Measurements from ENCODE around the gene PABPN1.
A peak's percentile ranks its signal among the peaks of the same experiment; 100 is the strongest.

The PABPN1 gene

GRCh38 chr14:23364164-23365035 is 43.1 kb downstream of the PABPN1 start:
- H3K4me3 ChIP-seq (ENCODE audit: low read length), result peak overlapping the region; percentile 56
- H3K36me3 ChIP-seq (ENCODE audit: control insufficient read depth, insufficient read depth, low read length, severe bottlenecking), result no peaks in the 10 kb centered on the region
- H3K27me3 ChIP-seq (replicated peaks; ENCODE audit: control insufficient read depth, insufficient read depth, low read length), result peaks cover 24% of the 10 kb centered on the region
- H3K9ac ChIP-seq (ENCODE audit: low read length), result peak overlapping the region; percentile 75
- no peaks in the 10 kb centered on the region for H3K4me1 ChIP-seq (ENCODE audit: control insufficient read depth, insufficient read depth, low read length)
- DNase-seq (ENCODE audit: low read depth), result peak; percentile 73
- no peaks in the 10 kb centered on the region for H3K9me3 ChIP-seq (ENCODE audit: control insufficient read depth, low read length)

DNA sequence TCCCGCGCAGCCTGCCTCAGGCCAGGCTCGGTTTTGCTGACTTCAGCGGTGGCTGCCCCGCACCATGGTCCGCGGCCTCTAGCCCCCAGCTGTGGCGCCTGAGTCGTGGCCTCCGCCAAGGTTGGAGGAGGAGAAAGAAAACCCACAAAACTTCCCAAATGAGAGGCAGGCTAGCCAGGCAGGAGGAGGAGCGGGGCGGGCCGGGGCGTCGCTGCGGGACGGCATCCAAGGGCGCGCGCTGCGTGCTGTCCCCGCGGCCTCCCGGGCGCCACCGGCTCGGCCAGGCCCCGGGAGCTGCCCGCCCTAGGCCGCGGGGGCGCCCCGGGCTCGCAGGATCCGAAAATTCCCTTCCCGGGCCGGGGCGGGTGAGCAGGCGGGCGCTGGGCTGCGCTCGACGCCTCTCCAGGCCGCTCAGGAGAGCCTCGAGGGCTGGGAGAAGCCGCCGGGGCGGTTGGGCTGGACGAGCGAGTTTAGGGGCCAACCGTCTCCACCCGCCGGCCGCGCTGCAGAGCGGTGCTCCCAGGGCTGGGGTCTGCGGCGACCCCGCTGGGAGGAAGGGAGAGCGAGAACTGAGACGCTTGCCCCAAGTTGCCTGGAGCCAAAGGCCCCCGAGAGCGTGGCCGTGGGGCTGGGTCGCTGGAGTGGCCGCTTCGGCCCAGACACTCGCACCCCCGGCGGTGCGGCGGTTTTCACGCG is 43.9 kb downstream of the PABPN1 start, which contains the start of gene EFS:
Gene EFS (minus strand): TSS at position 137 of the 696 bp plus-strand sequence. CDS start 147 bp downstream, outside the sequence.
- Histone ChIP-seq H3K36me3 (ENCODE audit: control insufficient read depth, insufficient read depth, low read length, severe bottlenecking) (no peaks in the 10 kb centered on the region), H3K27me3 (replicated peaks; ENCODE audit: control insufficient read depth, insufficient read depth, low read length) (peaks cover 27% of the 10 kb centered on the region), H3K9ac (ENCODE audit: low read length) (peak within 1 kb of the TSS; percentile 75), H3K9me3 (ENCODE audit: control insufficient read depth, low read length) (no peaks in the 10 kb centered on the region), H3K4me1 (ENCODE audit: control insufficient read depth, insufficient read depth, low read length) (no peaks in the 10 kb centered on the region), H3K4me3 (ENCODE audit: low read length) (peak within 1 kb of the TSS; percentile 56)
- DNase-seq (ENCODE audit: low read depth), result peak; percentile 71

DNA sequence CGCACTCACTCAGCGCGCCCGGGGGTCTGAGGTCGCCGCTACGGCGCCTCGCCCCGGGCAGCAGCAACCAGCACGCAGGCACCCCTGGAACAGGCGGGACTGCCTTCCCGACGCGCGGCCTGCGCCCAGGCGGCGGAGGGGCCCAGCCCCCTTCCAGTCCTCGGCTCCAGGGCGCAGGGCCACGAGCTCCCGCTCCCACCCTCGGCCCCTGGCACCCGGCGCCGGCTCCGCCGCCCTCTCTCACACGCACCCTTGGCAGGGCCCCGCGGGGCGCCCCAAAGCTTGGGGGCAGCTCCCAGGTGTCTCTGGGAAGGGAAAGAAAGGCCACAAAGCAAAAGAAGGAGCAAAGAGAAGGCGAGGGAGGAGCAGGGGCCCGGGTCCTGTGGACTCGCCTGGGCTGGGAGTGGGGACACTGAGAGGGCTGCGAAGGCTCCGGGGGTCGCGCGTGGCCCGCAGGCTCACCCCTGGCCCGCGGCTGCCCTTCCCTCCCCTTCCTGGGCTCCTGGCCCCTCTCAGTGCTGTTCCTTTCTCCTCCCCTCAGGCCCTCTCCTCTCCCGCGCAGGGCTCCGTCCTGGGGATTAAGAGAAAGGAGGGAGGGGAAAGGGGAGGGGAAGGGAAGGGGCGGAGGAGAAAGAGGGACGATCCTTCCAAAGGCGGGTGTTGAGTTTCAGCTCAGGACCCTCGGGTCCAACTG is 44.6 kb downstream of the PABPN1 start:
- Histone ChIP-seq H3K9me3 (ENCODE audit: control insufficient read depth, low read length) (no peaks in the 10 kb centered on the region), H3K4me1 (ENCODE audit: control insufficient read depth, insufficient read depth, low read length) (no peaks in the 10 kb centered on the region), H3K36me3 (ENCODE audit: control insufficient read depth, insufficient read depth, low read length, severe bottlenecking) (no peaks in the 10 kb centered on the region), H3K27me3 (replicated peaks; ENCODE audit: control insufficient read depth, insufficient read depth, low read length) (peaks cover 34% of the 10 kb centered on the region), H3K4me3 (ENCODE audit: low read length) (peak overlapping the region; percentile 48), H3K9ac (ENCODE audit: low read length) (peak overlapping the region; percentile 59)
- DNase-seq (ENCODE audit: low read depth), result peak; percentile 90

DNA sequence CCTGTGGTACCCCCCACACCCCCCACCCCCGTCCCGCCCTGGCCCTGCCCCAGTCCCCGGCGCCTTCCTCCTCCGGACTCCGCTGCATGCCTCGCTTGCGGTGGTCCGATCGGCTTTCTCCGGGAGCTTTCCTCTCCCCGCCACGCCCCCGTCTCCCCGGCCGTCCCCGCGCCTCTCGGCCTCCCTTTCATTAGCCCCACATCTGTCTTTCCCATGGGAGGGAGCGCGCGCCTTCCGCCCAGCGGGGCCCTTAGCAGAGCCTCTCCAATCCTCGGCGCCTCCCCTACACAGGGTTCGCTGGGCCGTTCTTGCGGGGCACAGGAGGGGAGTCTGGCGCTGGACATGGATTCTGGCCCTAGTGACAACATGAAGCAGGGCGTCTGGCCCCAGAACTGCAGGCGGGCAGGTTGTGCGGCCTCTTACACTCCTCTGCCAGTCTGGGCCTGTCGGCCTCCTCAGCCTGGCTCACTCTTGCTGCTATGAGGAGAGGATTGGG is 45.2 kb downstream of the PABPN1 start:
- Histone ChIP-seq H3K27me3 (replicated peaks; ENCODE audit: control insufficient read depth, insufficient read depth, low read length) (peaks cover 34% of the 10 kb centered on the region), H3K9me3 (ENCODE audit: control insufficient read depth, low read length) (no peaks in the 10 kb centered on the region), H3K9ac (ENCODE audit: low read length) (no peak overlapping the region), H3K4me1 (ENCODE audit: control insufficient read depth, insufficient read depth, low read length) (no peaks in the 10 kb centered on the region), H3K36me3 (ENCODE audit: control insufficient read depth, insufficient read depth, low read length, severe bottlenecking) (no peaks in the 10 kb centered on the region), H3K4me3 (ENCODE audit: low read length) (no peak overlapping the region)
- DNase-seq (ENCODE audit: low read depth), result peak; percentile 95

DNA sequence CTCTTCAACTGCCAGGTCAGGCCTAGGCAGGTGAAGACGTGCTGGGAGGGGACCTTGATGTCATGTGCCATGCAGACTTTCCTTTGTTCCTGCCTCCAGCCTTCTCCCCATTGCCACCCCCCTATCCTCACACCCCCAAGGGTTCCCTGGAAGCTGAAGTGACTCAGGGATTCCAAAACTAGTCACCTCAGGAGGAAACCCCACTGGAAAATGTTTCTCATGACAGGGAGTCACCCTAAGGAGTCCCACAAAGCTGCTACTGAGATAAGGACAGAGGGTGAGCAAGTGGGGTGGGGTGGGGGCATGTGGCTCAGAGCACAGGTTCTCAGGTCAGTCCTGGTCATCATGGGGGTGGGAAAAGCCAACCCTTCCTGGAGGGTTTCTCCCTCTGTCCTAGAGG is 49.0 kb downstream of the PABPN1 start:
- no peaks in the 10 kb centered on the region for H3K4me1 ChIP-seq (ENCODE audit: control insufficient read depth, insufficient read depth, low read length)
- DNase-seq (ENCODE audit: low read depth), result no peak
- peaks cover 36% of the 10 kb centered on the region for H3K27me3 ChIP-seq (replicated peaks; ENCODE audit: control insufficient read depth, insufficient read depth, low read length)
- no peak overlapping the region for H3K4me3 ChIP-seq (ENCODE audit: low read length)
- no peaks in the 10 kb centered on the region for H3K36me3 ChIP-seq (ENCODE audit: control insufficient read depth, insufficient read depth, low read length, severe bottlenecking)
- no peaks in the 10 kb centered on the region for H3K9me3 ChIP-seq (ENCODE audit: control insufficient read depth, low read length)
- H3K9ac ChIP-seq (ENCODE audit: low read length), result no peak overlapping the region

DNA sequence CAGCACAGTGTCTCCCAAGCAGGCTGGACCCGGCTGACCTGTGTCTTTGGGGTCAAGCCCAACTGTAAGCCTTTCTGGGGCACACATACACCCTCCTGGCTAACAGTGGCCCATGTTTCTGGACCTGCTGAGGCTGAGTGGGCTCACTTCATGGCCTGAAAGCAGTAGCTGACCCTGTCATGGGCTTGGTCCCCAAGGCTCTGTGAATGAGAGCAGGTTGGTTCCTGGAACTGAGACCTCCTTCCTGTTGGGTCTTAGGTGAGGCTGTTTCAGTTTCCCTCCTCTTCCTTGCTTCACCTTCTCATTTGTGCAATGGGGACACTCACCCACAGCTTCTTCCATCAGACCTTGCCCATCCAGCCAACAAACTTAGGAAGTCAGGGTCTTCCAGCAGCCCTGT is 50.6 kb downstream of the PABPN1 start:
- no peak overlapping the region for H3K4me3 ChIP-seq (ENCODE audit: low read length)
- H3K36me3 ChIP-seq (ENCODE audit: control insufficient read depth, insufficient read depth, low read length, severe bottlenecking), result no peaks in the 10 kb centered on the region
- no peak overlapping the region for H3K9ac ChIP-seq (ENCODE audit: low read length)
- no peak for DNase-seq (ENCODE audit: low read depth)
- peaks cover 49% of the 10 kb centered on the region for H3K27me3 ChIP-seq (replicated peaks; ENCODE audit: control insufficient read depth, insufficient read depth, low read length)
- H3K4me1 ChIP-seq (ENCODE audit: control insufficient read depth, insufficient read depth, low read length), result no peaks in the 10 kb centered on the region
- H3K9me3 ChIP-seq (ENCODE audit: control insufficient read depth, low read length), result no peaks in the 10 kb centered on the region

DNA sequence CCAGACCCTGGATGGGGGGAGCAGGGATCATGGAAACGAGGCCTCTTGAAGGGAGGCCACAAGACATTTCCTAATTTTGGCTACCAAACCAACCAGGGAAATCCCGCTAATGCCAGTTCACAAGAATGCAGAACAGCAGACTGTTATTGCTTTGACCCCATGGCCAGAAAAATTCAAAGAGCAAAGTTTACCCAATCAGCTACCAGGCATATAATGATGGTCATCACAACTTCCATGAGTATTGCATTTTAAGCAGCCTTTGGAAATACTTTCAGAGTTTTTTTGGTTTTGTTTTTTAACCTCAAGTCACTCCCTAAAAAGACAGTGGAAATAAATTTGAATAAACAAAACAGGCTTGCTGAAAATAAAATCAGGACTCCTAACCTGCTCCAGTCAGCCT is 51.3 kb downstream of the PABPN1 start, which contains the start of gene IL25:
Gene IL25 (plus strand): TSS at position 301 of the 400 bp plus-strand sequence.
- no peak for DNase-seq (ENCODE audit: low read depth)
- Histone ChIP-seq H3K4me3 (ENCODE audit: low read length) (no peak within 1 kb of the TSS), H3K9me3 (ENCODE audit: control insufficient read depth, low read length) (no peaks in the 10 kb centered on the region), H3K36me3 (ENCODE audit: control insufficient read depth, insufficient read depth, low read length, severe bottlenecking) (no peaks in the 10 kb centered on the region), H3K27me3 (replicated peaks; ENCODE audit: control insufficient read depth, insufficient read depth, low read length) (peaks cover 51% of the 10 kb centered on the region), H3K4me1 (ENCODE audit: control insufficient read depth, insufficient read depth, low read length) (no peaks in the 10 kb centered on the region), H3K9ac (ENCODE audit: low read length) (no peak within 1 kb of the TSS)

DNA sequence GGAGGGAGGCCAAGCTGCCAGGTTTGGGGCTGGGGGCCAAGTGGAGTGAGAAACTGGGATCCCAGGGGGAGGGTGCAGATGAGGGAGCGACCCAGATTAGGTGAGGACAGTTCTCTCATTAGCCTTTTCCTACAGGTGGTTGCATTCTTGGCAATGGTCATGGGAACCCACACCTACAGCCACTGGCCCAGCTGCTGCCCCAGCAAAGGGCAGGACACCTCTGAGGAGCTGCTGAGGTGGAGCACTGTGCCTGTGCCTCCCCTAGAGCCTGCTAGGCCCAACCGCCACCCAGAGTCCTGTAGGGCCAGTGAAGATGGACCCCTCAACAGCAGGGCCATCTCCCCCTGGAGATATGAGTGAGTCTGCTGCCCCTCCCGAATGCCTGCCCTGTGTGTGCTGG is 51.8 kb downstream of the PABPN1 start:
- no peak overlapping the region for H3K9ac ChIP-seq (ENCODE audit: low read length)
- no peaks in the 10 kb centered on the region for H3K9me3 ChIP-seq (ENCODE audit: control insufficient read depth, low read length)
- H3K4me3 ChIP-seq (ENCODE audit: low read length), result no peak overlapping the region
- H3K4me1 ChIP-seq (ENCODE audit: control insufficient read depth, insufficient read depth, low read length), result no peaks in the 10 kb centered on the region
- H3K27me3 ChIP-seq (replicated peaks; ENCODE audit: control insufficient read depth, insufficient read depth, low read length), result peaks cover 46% of the 10 kb centered on the region
- no peak for DNase-seq (ENCODE audit: low read depth)
- no peaks in the 10 kb centered on the region for H3K36me3 ChIP-seq (ENCODE audit: control insufficient read depth, insufficient read depth, low read length, severe bottlenecking)

Measured in adipocyte (in vitro differentiated cells).